K562 (cell line): Measurements from ENCODE around the gene SPRR2E. TPM values are rescaled to one million over a fixed set of nuclear protein-coding genes. Genes with fewer than 3 reads are reported as not detected.
"Not testable (repeated sequence)": the region's sequence is repeated elsewhere in the genome, so short reads cannot be mapped to it uniquely, and the experiment has no call there.

Experiments used
- ATAC-seq: fragments of 200-7000 bp; cut with Tn5 transposase; 3 replicates; pipeline ENCODE4 v1.9.1; 2020; ENCODE audit warnings: moderate library complexity
- BruUV-seq: library from RNA; stranded (reverse); fragments of 400-500 nt; replicated peaks from 2 replicates; lab custom pipeline; 2021; lab: Mats Ljungman, UMichigan
- CTCF ChIA-PET: fragments of 300-600 bp; formaldehyde crosslinking; extraction: SDS; loops from one replicate; lab custom pipeline; 2021; ENCODE audit warnings: low intra/inter-chr PET ratio; lab: Yijun Ruan, JAX
- POLR2A ChIA-PET: fragments of 300-600, 350-650 bp; sonication (Branson Sonifier 250); formaldehyde crosslinking; extraction: SDS; loops from one replicate; lab custom pipeline; 2021; ENCODE audit warnings: antibody characterized with exemption, inconsistent platforms; lab: Yijun Ruan, JAX
- DNase-seq, 4 experiments: peaks; one replicate each; pipeline versions ENCODE4 v3.0.0 to v3.0.0-alpha.2; 2011 to 2018; ENCODE audit warnings: low spot score in 3 of 4, mixed read lengths in 3 of 4; ENCODE audit errors: extremely low read depth in 1 of 4
- FAIRE-seq: peaks from 2 replicates; lab custom pipeline; 2011; peaks lifted over from hg19 to GRCh38; lab: Jason Lieb, UNC
- H2AFZ ChIP-seq: 2 replicates; pipeline ENCODE4 v1.6.0; 2011; ENCODE audit warnings: low read depth, low read length, control low read depth, inconsistent platforms
- H3K27ac ChIP-seq: fragments of 200-600 bp; 3 replicates; pipeline ENCODE4 v1.8.0; 2011; ENCODE audit warnings: low read depth, mild to moderate bottlenecking, control low read depth, inconsistent platforms, low read length, moderate library complexity, mixed read lengths; ENCODE audit errors: extremely low read depth
- H3K27me3 ChIP-seq, 2 experiments: fragments of 300-600 bp in 1 of 2; 2 replicates in 1 of 2; 3 replicates in 1 of 2; pipeline versions ENCODE4 v1.6.0 to v1.8.0; 2011; ENCODE audit warnings: inconsistent platforms in 2 of 2, low read length in 2 of 2, mild to moderate bottlenecking in 1 of 2, mixed read lengths in 1 of 2, moderate library complexity in 1 of 2; ENCODE audit not compliant: control insufficient read depth in 2 of 2, insufficient read depth in 2 of 2
- H3K36me3 ChIP-seq: fragments of 300-600 bp; 3 replicates; pipeline ENCODE4 v1.8.0; 2011; ENCODE audit warnings: mild to moderate bottlenecking, low read length, inconsistent platforms; ENCODE audit not compliant: control insufficient read depth, insufficient read depth
- H3K4me1 ChIP-seq, 2 experiments: fragments of 200-600 bp in 1 of 2; replicated peaks in 1 of 2; 2 replicates in 1 of 2; 3 replicates in 1 of 2; pipeline versions ENCODE4 v1.5.1 to v1.8.0; 2011; ENCODE audit warnings: inconsistent platforms in 2 of 2, low read length in 2 of 2, mild to moderate bottlenecking in 1 of 2, mixed read lengths in 1 of 2, moderate library complexity in 1 of 2; ENCODE audit not compliant: control insufficient read depth in 2 of 2, insufficient read depth in 2 of 2
- H3K4me2 ChIP-seq: 2 replicates; pipeline ENCODE4 v1.6.1; 2011; ENCODE audit warnings: low read length, control low read depth, inconsistent platforms, mixed read lengths; ENCODE audit not compliant: insufficient read depth
- H3K4me3 ChIP-seq: fragments of 200-600 bp; sonication (generic), shearing (Covaris generic); 2 replicates; pipeline ENCODE4 v1.5.1; 2016; ENCODE audit warnings: control low read depth, inconsistent platforms
- H3K79me2 ChIP-seq: fragments of 200-600 bp; 3 replicates; pipeline ENCODE4 v1.8.0; 2011; ENCODE audit warnings: low read length, inconsistent platforms; ENCODE audit not compliant: control insufficient read depth, insufficient read depth
- H3K9ac ChIP-seq, 2 experiments: 2 replicates each; pipeline versions ENCODE4 v1.6.0 to v1.6.1; 2011; ENCODE audit warnings: low read depth in 2 of 2, low read length in 2 of 2, control low read depth in 1 of 2, inconsistent platforms in 1 of 2, mild to moderate bottlenecking in 1 of 2, mixed read lengths in 1 of 2; ENCODE audit not compliant: insufficient read depth in 1 of 2
- H3K9me1 ChIP-seq: one replicate; pipeline ENCODE4 v1.6.0; 2011; ENCODE audit warnings: inconsistent platforms, mild to moderate bottlenecking, low read length, moderate library complexity; ENCODE audit not compliant: control insufficient read depth, insufficient read depth
- H3K9me3 ChIP-seq: replicated peaks from 2 replicates; pipeline ENCODE4 v1.5.1; 2011; ENCODE audit warnings: low read depth, low read length, inconsistent platforms; ENCODE audit not compliant: control insufficient read depth, insufficient read depth
- H4K20me1 ChIP-seq: replicated peaks from 2 replicates; pipeline ENCODE4 v1.6.1; 2011; ENCODE audit warnings: low read length, inconsistent platforms, mixed read lengths; ENCODE audit not compliant: control insufficient read depth, insufficient read depth
- CBFA2T2 ChIP-seq: fragments of 450-650 bp; conservative IDR thresholded peaks from 2 replicates; pipeline ENCODE4 v1.6.1; 2017; ENCODE audit warnings: mild to moderate bottlenecking
- CBFA2T3 ChIP-seq: fragments of 450-650 bp; IDR thresholded peaks from 2 replicates; pipeline ENCODE4 v1.6.1; 2017
- KDM1A ChIP-seq, 2 experiments: fragments of 450-650 bp; IDR thresholded peaks; 2 replicates each; pipeline ENCODE4 v1.6.1; 2016; ENCODE audit warnings: mild to moderate bottlenecking in 2 of 2
- PHF21A ChIP-seq: fragments of 450-650 bp; IDR thresholded peaks from 2 replicates; pipeline ENCODE4 v1.6.1; 2017; ENCODE audit warnings: low read depth, borderline replicate concordance
- ZNF398 ChIP-seq: fragments of 250-450 bp; sonication (Bioruptor Pico); IDR thresholded peaks from 2 replicates; pipeline ENCODE4 v1.8.0; 2021; ENCODE audit warnings: moderate library complexity, mild to moderate bottlenecking, inconsistent platforms
- WGBS: fragments of 100-300 bp; shearing (Covaris generic); methylation state at CpG from one replicate; pipeline ENCODE4 v1.1.6; 2016; ENCODE audit warnings: low coverage, mixed read lengths; ENCODE audit not compliant: insufficient coverage; ENCODE audit errors: missing lambda C conversion rate; 5-methylcytosine and 5-hydroxymethylcytosine counted together
- in situ Hi-C: fragments of 300-500 bp; cut with MboI; formaldehyde crosslinking; loops from 4 replicates; pipeline ENCODE4 v1.15.0; 2018; ENCODE audit warnings: inconsistent platforms, mixed read lengths
- intact Hi-C: fragments of 100-400 bp; cut with micrococcal nuclease; formaldehyde crosslinking; loops from 2 replicates; pipeline ENCODE4 v1.14.2; 2022
- polyA plus RNA-seq, 8 experiments: library from polyadenylated mRNA; depleted of rRNA in 4 of 8; stranded (reverse) in 5 of 8; unstranded in 3 of 8; fragments of >200 nt; fragmentation: Nextera tagmentation in 2 of 8; fragmentation: Illumina TruSeq in 1 of 8; extraction: Ambion mirVana in 2 of 8; extraction: Trizol in 1 of 8; gene quantifications; 2 replicates each; pipeline versions ENCODE4 v1.2.1 to v1.2.3, GENCODE V29; 2011 to 2014; ENCODE audit warnings: inconsistent platforms in 1 of 8, missing spikeins in 1 of 8
- total RNA-seq, 7 experiments: library from RNA; depleted of rRNA in 6 of 7; stranded (reverse); fragments of >200 nt in 6 of 7; fragmentation: Illumina TruSeq in 2 of 7; extraction: Trizol in 2 of 7; gene quantifications; 2 replicates each; pipeline versions ENCODE4 v1.2.1 to v1.2.3, GENCODE V29; 2011 to 2021; ENCODE audit warnings: low replicate concordance in 1 of 7

Gene SPRR2E
- total and polyA plus RNA-seq, 9 of the 15 experiments (the other 6 are each of a cell fraction or from before 2014, with no cell fraction given), result not detected

GRCh38 chr1:153133267-153133666 lies 38.9 kb upstream of the SPRR2E start (continued):
- TF ChIP-seq ZNF398, result no peak

- intact Hi-C loops, H3K27me3 ChIP-seq, H3K4me2 ChIP-seq, H3K9me3 ChIP-seq, DNase-seq, H3K9me1 ChIP-seq, CTCF ChIA-PET, H3K9ac ChIP-seq, H3K36me3 ChIP-seq, H3K27ac ChIP-seq, BruUV-seq, H2AFZ ChIP-seq, in situ Hi-C loops, FAIRE-seq, H3K4me1 ChIP-seq, H3K79me2 ChIP-seq, H3K4me3 ChIP-seq, H4K20me1 ChIP-seq, POLR2A ChIA-PET, ATAC-seq: not testable (repeated sequence)
- TF ChIP-seq CBFA2T3 (peak; percentile 17; the same call in 1 of the 2 replicates), PHF21A (0 out of 2 replicates have a peak, but pooled peaks have one; percentile 26), KDM1A (IDR thresholded peaks at IDR 0.05) (peak; percentile 64 to 70; a peak in 3 of 4 replicates), CBFA2T2 (0 out of 2 replicates have a peak, but pooled peaks have one; percentile 5)
- WGBS, result 21% methylated on average over 4 of the region's 4 CpGs
Observed at GRCh38 chr1:153128688-153129087, 34.4 kb upstream of the SPRR2E start.
